WERI-Rb-1 (cell line): Measurements from ENCODE around the gene KLHL22.

Experiments used
- DNase-seq: peaks from one replicate; pipeline ENCODE4 v3.0.0-alpha.2; 2020
- H3K27ac ChIP-seq: fragments of 250-450 bp; sonication (Bioruptor Pico); 2 replicates; pipeline ENCODE4 v1.5.1; 2020; ENCODE audit warnings: mild to moderate bottlenecking, moderate library complexity
- H3K27me3 ChIP-seq: fragments of 250-450 bp; sonication (Bioruptor Pico); 2 replicates; pipeline ENCODE4 v1.5.1; 2021; ENCODE audit warnings: mild to moderate bottlenecking, low read depth, moderate library complexity; ENCODE audit not compliant: insufficient read depth, severe bottlenecking
- H3K36me3 ChIP-seq: fragments of 250-450 bp; sonication (Bioruptor Pico); 2 replicates; pipeline ENCODE4 v1.5.1; 2020; ENCODE audit warnings: mild to moderate bottlenecking, moderate library complexity
- H3K4me3 ChIP-seq: 2 replicates; pipeline ENCODE4 v1.5.1; 2011; ENCODE audit warnings: low read depth, mild to moderate bottlenecking, control low read depth, low read length
- H3K9me3 ChIP-seq: fragments of 250-450 bp; sonication (Bioruptor Pico); 2 replicates; pipeline ENCODE4 v1.5.1; 2021; ENCODE audit warnings: mild to moderate bottlenecking, moderate library complexity; ENCODE audit not compliant: severe bottlenecking
- CTCF ChIP-seq: IDR thresholded peaks from 2 replicates; pipeline ENCODE4 v1.5.1; 2011; ENCODE audit warnings: low read depth, mild to moderate bottlenecking, control low read depth, inconsistent platforms, low read length

Gene KLHL22

GRCh38 chr22:20432244-20432686 lies 63.3 kb downstream of the KLHL22 start:
- Histone ChIP-seq H3K4me3 (no peak overlapping the region), H3K27ac (no peak overlapping the region), H3K27me3 (no peaks in the 10 kb centered on the region), H3K36me3 (peaks cover 18% of the 10 kb centered on the region), H3K9me3 (no peaks in the 10 kb centered on the region)
- TF ChIP-seq CTCF = no peak
- no peak for DNase-seq

DNA sequence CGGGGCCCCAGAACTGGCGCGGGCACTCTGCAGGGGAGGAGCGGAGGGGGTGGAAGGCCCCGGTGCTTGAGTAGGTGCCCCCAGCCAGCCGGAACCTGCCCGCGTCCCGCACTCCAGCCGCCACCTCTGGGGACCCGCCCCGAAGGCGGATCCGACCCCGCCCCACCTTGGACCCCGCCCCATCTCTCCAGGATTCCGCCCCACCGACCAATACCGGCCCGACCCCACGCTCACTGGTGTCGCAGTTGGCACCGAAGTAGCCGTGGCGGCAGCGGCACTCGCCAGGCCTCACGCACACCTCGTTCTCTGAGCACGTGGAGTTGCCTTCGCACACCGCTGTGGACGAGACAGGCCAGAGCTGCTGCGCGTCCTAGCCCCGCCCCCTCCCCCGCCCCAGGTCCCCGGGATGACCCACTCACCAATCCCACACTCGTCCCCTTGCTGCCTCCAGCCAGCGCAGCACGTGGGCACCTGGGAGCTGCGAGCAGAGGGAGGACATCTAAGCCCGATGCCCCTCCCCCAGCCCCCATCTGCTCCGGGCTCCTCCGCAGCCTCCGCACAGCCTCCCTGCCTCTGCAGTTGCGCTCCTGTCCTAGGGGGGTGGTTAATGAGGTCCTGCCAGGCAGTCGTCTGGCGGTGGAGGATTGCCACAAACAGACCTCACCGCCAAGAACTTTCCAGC lies 63.9 kb downstream of the KLHL22 start:
- no peak for TF ChIP-seq CTCF
- peak; percentile 79 for DNase-seq
- peaks cover 22% of the 10 kb centered on the region for H3K36me3 ChIP-seq
- H3K4me3 ChIP-seq = peak overlapping the region; percentile 20; the same call in 1 of the 2 replicates
- no peaks in the 10 kb centered on the region for H3K27me3 ChIP-seq
- H3K27ac ChIP-seq = no peak overlapping the region
- no peaks in the 10 kb centered on the region for H3K9me3 ChIP-seq

- Histone ChIP-seq H3K36me3 (peaks cover 27% of the 10 kb centered on the region), H3K4me3 (peak overlapping the region; percentile 20; the same call in 1 of the 2 replicates), H3K27ac (no peak overlapping the region), H3K27me3 (no peaks in the 10 kb centered on the region), H3K9me3 (no peaks in the 10 kb centered on the region)
- DNase-seq = no peak
- peak; percentile 57 for TF ChIP-seq CTCF
Measured at GRCh38 chr22:20430720-20431510, 64.7 kb downstream of the KLHL22 start.

- Histone ChIP-seq H3K36me3 (peaks cover 27% of the 10 kb centered on the region), H3K27me3 (no peaks in the 10 kb centered on the region), H3K27ac (no peak overlapping the region), H3K9me3 (no peaks in the 10 kb centered on the region), H3K4me3 (no peak overlapping the region)
- no peak for DNase-seq
- no peak for TF ChIP-seq CTCF
Measured at GRCh38 chr22:20430101-20430719, 65.4 kb downstream of the KLHL22 start.

DNA sequence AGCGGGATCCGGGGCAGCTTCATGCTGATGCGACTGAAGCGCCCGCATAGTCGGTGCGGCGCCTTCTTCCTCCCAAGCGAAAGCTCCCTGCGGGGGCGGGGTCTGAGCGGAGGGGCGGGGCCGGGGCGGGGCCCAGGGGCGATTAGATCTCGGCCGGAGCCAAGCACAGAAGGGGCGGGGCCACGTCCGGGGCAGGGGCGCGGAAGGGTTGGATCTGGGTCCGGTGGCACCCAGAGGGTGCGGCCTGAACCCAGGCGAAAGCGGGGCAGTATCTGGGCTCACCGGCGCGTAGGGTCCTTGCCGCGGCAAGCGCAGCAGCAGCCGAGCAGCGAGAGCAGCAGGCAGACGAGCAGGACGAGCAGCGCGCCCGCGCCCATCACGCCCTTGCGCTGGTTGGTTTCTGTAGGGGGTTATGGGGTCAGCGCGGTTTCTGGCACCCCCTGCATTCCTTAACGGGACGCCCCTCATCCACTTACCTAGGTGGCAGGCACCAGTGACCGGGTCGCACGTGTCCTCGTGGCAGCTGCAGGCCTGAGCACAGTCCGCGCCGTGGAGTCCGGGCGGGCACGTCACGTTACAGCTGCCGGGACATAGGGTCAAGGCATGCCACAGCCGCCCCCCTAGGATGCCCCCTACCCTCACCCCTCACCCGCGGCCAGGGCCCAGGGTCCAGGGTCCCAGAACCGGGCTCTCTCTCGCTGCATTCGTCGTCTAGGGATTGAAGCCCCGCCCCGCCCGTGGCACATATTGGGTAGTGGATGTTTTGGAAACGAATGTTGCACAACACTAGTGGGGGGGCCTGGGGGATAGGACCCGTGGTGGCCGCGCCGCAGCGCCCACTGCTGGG lies 66.1 kb downstream of the KLHL22 start:
- H3K4me3 ChIP-seq = no peak overlapping the region

More for the DNA sequence above, 66.1 kb downstream of the KLHL22 start:
- no peak for TF ChIP-seq CTCF
- no peak for DNase-seq
- Histone ChIP-seq H3K36me3 (peaks cover 34% of the 10 kb centered on the region), H3K9me3 (no peaks in the 10 kb centered on the region), H3K27me3 (no peaks in the 10 kb centered on the region), H3K27ac (no peak overlapping the region)
